Stimulated activated naive CD8-positive, alpha-beta T cell treated with anti-CD3 and anti-CD28 coated beads, Interleukin-15, Interleukin-2, amounts not matched to agents 100 ng/mL and 50 ng/mL, for 24 hours (primary cell): ENCODE measurements around the gene TOE1.
A peak's percentile ranks its signal among the peaks of the same experiment; 100 is the strongest.
"Not testable (repeated sequence)": the region's sequence is repeated elsewhere in the genome, so short reads cannot be mapped to it uniquely, and the experiment has no call there.

ENCODE experiments used
- H3K27ac Mint-ChIP-seq: one replicate; pipeline ENCODE4 v1.8.0; 2021; ENCODE audit warnings: mild to moderate bottlenecking, mixed read lengths
- H3K27me3 Mint-ChIP-seq: one replicate; pipeline ENCODE4 v1.8.0; 2021; ENCODE audit warnings: mixed read lengths
- H3K36me3 Mint-ChIP-seq: one replicate; pipeline ENCODE4 v1.8.0; 2021; ENCODE audit warnings: low read depth, mixed read lengths
- H3K4me1 Mint-ChIP-seq: one replicate; pipeline ENCODE4 v1.8.0; 2021; ENCODE audit warnings: low read depth, mixed read lengths
- H3K4me3 Mint-ChIP-seq: one replicate; pipeline ENCODE4 v1.8.0; 2021; ENCODE audit warnings: mild to moderate bottlenecking, mixed read lengths
- H3K9me3 Mint-ChIP-seq: one replicate; pipeline ENCODE4 v1.8.0; 2021; ENCODE audit warnings: mixed read lengths

TOE1 gene

DNA sequence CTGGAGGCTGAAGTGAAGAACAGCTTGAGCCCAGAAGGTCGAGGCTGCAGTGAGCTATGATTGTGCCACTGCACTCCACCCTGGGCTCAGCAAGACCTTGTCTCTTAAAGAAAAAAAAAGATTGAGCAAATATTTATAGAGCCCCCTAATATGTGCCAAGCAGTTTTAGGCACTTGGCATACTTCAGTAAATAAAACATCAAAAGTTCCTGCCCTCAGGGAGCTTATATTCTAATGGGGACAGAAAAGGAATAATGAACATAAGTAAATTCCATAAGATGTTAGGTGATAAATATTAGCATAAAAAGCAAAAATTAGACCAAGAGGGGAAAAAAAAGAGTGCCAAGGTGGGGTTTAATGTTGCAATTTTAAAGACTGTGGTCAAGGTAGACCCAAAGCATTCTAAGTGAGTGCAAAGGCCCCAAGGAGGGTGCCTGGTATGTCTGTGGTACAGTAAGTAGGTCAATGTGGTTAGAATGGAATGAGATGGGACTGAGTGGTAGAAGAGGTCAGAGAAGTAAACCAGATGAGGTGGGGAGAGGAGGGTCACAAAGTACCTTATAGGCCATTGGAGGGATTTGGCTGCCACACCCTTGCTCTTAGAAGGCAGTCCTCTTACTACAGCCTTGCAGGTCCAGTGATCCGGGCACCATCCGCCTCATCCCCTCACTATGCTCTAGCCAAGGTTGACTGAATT, 2.2 kb upstream of the TOE1 start:
- H3K36me3 Mint-ChIP-seq: peaks cover 61% of the 10 kb centered on the region
- H3K4me1 Mint-ChIP-seq: peaks cover 53% of the 10 kb centered on the region
- H3K4me3 Mint-ChIP-seq: peak overlapping the region; percentile 99
- H3K9me3 Mint-ChIP-seq: no peaks in the 10 kb centered on the region
- H3K27ac Mint-ChIP-seq: peak overlapping the region; percentile 100
- H3K27me3 Mint-ChIP-seq: no peaks in the 10 kb centered on the region

DNA sequence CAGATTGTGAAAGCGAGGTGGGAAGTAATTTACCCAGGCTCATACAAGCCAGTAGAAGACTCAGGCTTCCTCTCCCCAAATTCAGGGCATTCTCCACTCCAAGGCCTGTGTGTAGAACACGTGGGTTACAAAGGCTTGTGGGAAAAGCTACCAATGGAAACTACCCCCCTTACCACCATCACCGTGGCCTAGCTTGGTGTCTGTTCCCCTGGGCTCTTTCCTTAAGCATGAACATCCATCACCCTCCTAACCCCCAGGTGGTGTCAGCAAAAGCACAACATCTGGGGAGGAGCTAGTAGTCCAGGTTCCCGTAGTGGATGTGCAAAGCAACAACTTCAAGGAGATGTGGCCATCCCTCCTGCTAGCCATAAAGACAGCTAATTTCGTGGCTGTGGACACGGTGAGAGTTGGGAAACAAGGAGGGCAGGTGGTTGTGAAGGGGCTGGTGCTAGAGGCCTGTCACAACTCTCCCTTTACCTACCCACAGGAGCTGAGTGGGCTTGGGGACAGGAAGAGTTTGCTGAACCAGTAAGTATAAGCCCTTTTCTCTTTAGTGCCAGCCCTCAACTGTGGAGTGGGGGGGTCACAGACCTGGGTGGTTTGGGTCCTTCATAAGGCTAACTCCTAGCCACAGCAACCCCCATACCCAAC, 971 bp downstream of the TOE1 start:
- Mint-ChIP-seq H3K36me3 (peaks cover 75% of the 10 kb centered on the region), H3K27ac (peak overlapping the region; percentile 100), H3K4me1 (peaks cover 46% of the 10 kb centered on the region), H3K27me3 (no peaks in the 10 kb centered on the region), H3K4me3 (peak overlapping the region; percentile 99), H3K9me3 (no peaks in the 10 kb centered on the region)

DNA sequence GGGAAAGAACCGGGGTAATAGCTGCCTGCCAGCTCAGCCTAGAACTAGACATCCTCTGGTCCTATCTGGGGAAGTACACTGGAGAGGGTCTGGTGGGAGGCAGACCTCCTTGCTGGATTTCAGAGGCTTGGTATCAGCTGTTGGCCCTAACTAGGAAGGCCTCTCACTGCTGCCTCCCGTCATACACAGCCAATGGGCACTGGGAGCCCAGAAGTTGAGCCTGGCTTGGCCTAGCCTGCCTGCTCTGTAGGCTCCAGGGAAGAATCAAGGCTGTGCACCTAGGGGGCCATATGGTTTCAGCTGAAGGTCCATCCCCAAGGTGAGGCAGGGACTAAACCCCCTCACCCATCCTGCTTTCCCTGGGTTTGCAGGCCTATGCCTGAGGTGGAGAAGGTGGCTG, 4.5 kb downstream of the TOE1 start:
- H3K9me3 Mint-ChIP-seq: no peaks in the 10 kb centered on the region

DNA sequence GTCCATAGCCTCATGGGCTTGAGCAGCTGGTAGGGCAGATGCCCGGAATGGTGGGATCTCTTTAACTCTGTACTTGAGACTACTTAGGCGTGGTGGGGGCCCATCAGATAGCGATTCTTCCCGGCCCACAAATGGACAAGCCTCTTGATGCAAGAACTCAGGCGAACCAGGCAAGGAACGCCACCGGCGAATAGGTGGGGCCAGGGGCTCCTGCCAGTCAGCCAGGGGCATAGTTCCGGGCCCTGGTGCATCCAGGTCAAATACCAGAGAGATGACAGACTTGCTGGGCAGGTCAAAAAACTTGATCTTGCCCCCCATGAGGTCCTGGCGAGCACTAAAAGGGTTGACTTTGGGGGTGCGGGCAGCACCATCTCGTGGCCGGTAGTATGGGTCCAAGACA, 5.0 kb downstream of the TOE1 start:
- H3K4me1 Mint-ChIP-seq: peaks cover 28% of the 10 kb centered on the region
- H3K36me3 Mint-ChIP-seq: peaks cover 63% of the 10 kb centered on the region
- H3K27ac Mint-ChIP-seq: no peak overlapping the region
- H3K27me3 Mint-ChIP-seq: no peaks in the 10 kb centered on the region
- H3K9me3 Mint-ChIP-seq: no peaks in the 10 kb centered on the region
- H3K4me3 Mint-ChIP-seq: no peak overlapping the region

More for the DNA sequence above, 4.5 kb downstream of the TOE1 start:
- Mint-ChIP-seq H3K27ac (no peak overlapping the region), H3K36me3 (peaks cover 66% of the 10 kb centered on the region), H3K4me3 (no peak overlapping the region), H3K4me1 (peaks cover 31% of the 10 kb centered on the region), H3K27me3 (no peaks in the 10 kb centered on the region)

DNA sequence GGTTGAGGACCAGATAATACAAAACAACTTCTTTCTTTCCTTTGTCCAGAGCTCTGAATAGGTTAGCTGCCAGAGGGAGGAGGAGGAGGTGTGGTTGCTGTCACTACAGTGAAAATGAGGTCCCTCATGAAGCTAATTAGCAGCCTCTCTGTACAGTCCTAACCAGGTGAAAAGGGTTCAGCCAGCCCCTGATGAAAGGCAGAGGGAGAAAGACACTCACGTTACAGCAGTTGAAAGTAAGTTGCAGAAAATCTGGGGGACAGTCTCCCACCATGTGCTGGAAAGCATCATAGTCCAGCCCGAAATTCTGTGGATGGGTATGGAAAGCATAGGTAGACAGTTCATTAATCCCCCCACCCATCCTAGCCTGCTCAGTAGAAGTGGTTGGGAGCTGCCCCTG, 6.5 kb downstream of the TOE1 start:
- H3K4me3 Mint-ChIP-seq: no peak overlapping the region
- peaks cover 49% of the 10 kb centered on the region for H3K36me3 Mint-ChIP-seq

DNA sequence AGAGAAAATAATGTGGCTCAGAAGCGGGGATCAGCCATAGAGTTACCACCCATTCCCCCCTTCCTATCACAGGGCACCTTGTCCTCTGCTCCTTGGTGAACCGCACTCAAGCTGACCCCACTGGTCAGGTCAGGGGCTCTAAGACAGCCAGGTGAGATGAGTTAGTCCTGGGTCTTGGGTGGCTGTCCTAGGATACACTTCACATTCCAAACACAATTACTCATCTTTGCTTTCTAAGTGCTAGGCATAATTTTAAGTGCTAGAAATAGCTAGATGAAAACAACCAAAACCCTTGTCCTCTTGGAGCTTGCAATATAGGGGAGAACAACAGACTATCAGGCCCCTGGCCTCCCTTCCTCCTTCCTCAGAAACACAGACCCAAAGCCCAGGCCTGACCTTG, 8.1 kb downstream of the TOE1 start:
- Mint-ChIP-seq H3K27me3 (no peaks in the 10 kb centered on the region), H3K27ac (no peak overlapping the region), H3K4me3 (no peak overlapping the region), H3K4me1 (peaks cover 4% of the 10 kb centered on the region), H3K9me3 (no peaks in the 10 kb centered on the region), H3K36me3 (peaks cover 34% of the 10 kb centered on the region)

More for the DNA sequence above, 6.5 kb downstream of the TOE1 start:
- Mint-ChIP-seq H3K27me3 (no peaks in the 10 kb centered on the region), H3K27ac (no peak overlapping the region), H3K4me1 (peaks cover 16% of the 10 kb centered on the region), H3K9me3 (no peaks in the 10 kb centered on the region)

DNA sequence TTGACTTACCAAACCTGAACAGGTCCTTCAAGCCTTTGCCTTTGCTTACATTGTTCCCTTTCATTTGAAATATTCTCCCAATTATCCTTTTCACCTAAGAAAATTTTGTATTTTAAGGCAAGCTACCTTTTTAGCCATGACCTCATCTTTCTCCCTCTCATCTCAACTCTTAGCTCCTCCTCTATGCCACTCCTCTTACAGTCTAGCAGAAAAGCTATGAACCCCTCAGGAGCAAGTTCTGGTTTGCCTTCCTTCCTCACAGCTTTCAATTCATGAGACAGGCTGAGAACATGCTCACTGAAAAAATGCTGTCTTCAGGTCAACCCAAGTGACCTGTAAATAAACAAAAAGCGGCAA, 8.6 kb downstream of the TOE1 start:
- H3K36me3 Mint-ChIP-seq: peaks cover 28% of the 10 kb centered on the region
- H3K27ac Mint-ChIP-seq: no peak overlapping the region
- peaks cover 4% of the 10 kb centered on the region for H3K4me1 Mint-ChIP-seq
- no peak overlapping the region for H3K4me3 Mint-ChIP-seq
- H3K9me3 Mint-ChIP-seq: no peaks in the 10 kb centered on the region
- H3K27me3 Mint-ChIP-seq: no peaks in the 10 kb centered on the region

DNA sequence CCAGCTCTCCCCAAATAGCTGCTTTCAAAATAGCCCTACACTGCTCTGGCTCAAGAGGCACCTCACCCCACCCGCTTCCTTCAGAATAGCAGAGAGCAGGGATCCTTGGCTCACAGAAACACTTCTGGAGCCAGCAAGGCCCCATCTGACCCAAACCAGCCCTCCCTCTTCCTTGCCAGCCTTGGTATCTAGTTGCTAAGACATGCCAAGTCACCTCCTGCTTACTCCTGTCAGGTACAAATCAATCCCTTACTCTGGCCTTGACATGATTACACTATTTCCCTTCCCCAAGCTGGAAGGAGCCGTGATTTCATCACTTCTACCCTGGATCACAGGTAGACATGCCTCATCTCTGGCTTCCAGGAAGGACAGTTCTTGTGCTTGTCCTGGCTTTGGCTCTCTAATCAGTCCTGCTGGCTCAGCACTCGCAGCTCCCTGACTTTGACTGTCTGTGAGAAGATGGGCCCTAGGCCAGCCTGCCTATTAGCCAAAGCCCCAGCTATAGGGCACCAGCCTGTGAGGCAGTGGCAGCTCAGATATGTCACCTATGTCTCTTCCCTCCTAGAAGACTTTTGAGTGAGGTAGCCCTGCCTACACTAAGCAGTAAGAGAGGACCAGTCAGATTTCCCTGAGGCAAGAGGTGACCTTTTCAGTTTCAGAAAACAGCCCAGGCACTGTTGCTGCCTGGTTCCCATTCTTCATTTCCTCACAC, 9.2 kb downstream of the TOE1 start:
- peak overlapping the region; percentile 8 for H3K27ac Mint-ChIP-seq
- peaks cover 23% of the 10 kb centered on the region for H3K36me3 Mint-ChIP-seq
- no peak overlapping the region for H3K4me3 Mint-ChIP-seq
- no peaks in the 10 kb centered on the region for H3K9me3 Mint-ChIP-seq
- no peaks in the 10 kb centered on the region for H3K27me3 Mint-ChIP-seq
- H3K4me1 Mint-ChIP-seq: peaks cover 4% of the 10 kb centered on the region

DNA sequence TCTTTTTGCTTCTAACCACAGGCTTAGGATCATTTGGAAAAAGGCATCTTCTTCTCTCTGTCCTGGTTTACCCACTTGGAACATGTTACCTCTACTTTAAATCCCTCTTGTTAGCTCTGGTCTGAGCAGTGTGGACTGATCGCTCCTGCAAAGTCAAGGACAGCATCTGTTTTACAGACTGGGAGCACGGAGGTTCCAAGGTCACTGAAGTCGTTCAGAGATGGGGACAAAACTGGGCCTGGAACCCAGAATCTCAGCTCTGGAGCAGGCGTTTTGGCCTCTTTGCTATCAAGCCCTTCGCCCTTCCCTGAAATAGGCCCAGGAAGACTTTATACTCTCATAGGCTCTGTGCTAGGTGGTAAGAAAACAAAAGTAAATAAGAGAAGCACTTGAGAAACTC, 11.5 kb downstream of the TOE1 start:
- Mint-ChIP-seq H3K9me3 (no peaks in the 10 kb centered on the region), H3K36me3 (peaks cover 4% of the 10 kb centered on the region), H3K27me3 (no peaks in the 10 kb centered on the region), H3K4me3 (no peak overlapping the region), H3K4me1 (peaks cover 7% of the 10 kb centered on the region), H3K27ac (no peak overlapping the region)

DNA sequence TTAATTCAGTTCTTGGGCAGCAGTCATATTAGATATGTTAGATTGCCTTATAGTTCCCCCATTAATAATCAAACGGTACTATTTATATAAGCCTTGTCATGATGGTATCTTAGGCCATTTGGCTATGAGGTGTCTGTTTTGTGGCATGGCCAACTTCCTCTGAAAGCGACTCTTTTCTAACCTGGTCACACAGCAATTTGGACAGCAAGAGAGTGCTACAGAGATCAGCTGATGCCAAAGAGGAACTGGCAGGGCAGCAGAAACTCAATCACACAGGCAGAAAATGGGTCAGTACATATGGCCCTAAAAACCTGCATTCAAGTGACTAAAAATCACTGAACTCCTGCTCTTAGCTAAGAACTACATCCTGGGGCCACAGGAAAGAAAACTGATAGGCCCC, 13.7 kb downstream of the TOE1 start:
- no peak overlapping the region for H3K4me3 Mint-ChIP-seq
- H3K9me3 Mint-ChIP-seq: no peaks in the 10 kb centered on the region

DNA sequence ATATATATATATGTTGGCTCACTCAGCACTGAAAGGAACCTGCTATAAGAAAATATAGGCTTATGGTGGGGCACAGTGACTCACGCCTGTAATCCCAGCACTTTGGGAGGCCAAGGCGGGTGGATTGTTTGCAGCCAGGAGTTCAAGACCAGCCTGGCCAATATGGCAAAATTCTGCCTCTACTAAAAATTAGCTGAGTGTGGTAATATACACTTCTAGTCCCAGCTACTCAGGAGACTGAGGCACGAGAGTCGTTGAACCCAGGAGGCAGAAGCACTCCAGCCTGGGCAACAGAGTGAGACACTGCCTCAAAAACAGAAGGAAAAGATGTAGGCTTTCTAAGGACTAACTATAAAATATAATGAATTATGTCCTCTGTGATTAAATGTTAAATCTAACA, 14.9 kb downstream of the TOE1 start:
- Mint-ChIP-seq H3K4me3 (no peak overlapping the region), H3K36me3 (no peaks in the 10 kb centered on the region), H3K27me3 (no peaks in the 10 kb centered on the region), H3K9me3 (no peaks in the 10 kb centered on the region), H3K4me1 (peaks cover 4% of the 10 kb centered on the region), H3K27ac (no peak overlapping the region)

More for the DNA sequence above, 13.7 kb downstream of the TOE1 start:
- H3K27me3 Mint-ChIP-seq: no peaks in the 10 kb centered on the region
- no peak overlapping the region for H3K27ac Mint-ChIP-seq
- H3K4me1 Mint-ChIP-seq: peaks cover 7% of the 10 kb centered on the region
- H3K36me3 Mint-ChIP-seq: no peaks in the 10 kb centered on the region

DNA sequence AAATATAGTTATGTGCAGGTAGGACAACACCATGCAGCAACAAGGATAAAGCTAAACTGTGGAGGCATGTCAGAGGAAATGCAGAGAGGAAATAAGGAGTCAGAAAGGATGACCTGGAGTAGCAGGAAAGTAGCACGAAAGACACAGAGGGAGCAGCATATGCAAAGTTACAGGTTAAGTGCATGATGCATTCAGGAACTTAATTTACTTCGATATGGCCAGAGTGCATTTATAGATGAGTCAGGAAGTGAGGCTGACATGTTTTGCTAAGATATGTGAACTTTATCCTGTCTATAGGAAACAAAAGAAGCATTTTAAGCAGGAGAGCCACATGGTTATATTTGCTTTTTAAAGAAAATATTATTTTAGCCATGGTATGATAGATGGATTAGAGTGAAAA, 15.7 kb downstream of the TOE1 start:
- no peaks in the 10 kb centered on the region for H3K9me3 Mint-ChIP-seq
- no peak overlapping the region for H3K4me3 Mint-ChIP-seq
- no peaks in the 10 kb centered on the region for H3K27me3 Mint-ChIP-seq
- no peaks in the 10 kb centered on the region for H3K36me3 Mint-ChIP-seq
- H3K27ac Mint-ChIP-seq: no peak overlapping the region
- H3K4me1 Mint-ChIP-seq: peaks cover 7% of the 10 kb centered on the region

DNA sequence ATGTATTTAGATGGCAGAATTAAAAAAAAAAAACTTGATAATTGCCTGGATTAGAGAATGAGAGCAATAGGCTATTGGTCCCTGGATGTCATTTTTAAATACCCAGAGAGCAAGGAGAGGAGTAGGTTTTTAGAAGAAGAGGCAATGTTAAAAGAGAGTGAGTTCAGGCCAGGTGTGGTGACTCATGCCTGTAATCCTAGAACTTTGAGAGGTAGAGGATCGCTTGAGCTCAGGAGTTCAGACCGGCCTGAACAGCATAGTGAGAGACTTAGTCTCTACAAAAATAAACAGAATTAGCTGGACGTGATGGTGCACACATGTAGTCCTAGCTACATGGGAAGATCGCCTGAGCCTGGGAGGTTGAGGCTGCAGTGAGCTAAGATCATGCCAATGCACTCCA, 16.2 kb downstream of the TOE1 start:
- Mint-ChIP-seq H3K27ac (no peak overlapping the region), H3K9me3 (no peaks in the 10 kb centered on the region), H3K27me3 (no peaks in the 10 kb centered on the region), H3K4me1 (peaks cover 7% of the 10 kb centered on the region), H3K36me3 (no peaks in the 10 kb centered on the region), H3K4me3 (no peak overlapping the region)

DNA sequence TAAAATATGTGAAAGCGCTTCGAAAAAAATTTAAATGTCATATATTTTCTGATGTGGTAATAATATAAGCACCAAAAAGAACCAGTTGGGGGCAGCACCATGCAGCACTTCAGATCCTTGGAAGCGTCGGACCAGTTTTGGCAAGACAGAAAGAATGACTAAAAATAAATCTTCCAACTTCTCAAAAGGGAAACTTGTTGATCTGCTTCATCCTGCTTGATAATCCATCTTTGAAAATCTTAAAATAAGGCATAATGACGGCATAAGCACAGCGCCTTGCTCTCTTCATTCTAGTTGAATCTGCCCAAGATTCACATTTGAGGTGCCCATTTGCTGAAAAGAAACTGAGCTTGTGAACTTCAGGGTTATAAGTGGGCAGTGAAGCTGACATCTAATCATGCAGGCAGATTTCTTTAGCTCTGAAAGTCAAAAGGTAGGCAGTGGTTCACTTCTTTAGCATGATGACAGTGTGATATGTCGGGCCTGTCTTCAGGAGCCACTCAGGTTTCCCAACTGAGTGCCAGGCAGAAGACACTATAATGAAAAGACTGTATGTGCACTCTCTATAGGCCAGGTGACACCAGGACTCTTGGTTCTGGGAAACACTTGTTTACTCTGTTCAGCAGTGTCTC, 20.0 kb downstream of the TOE1 start:
- H3K4me3 Mint-ChIP-seq: no peak overlapping the region
- no peak overlapping the region for H3K27ac Mint-ChIP-seq
- H3K9me3 Mint-ChIP-seq: no peaks in the 10 kb centered on the region
- H3K27me3 Mint-ChIP-seq: no peaks in the 10 kb centered on the region
- H3K4me1 Mint-ChIP-seq: peaks cover 7% of the 10 kb centered on the region
- no peaks in the 10 kb centered on the region for H3K36me3 Mint-ChIP-seq

DNA sequence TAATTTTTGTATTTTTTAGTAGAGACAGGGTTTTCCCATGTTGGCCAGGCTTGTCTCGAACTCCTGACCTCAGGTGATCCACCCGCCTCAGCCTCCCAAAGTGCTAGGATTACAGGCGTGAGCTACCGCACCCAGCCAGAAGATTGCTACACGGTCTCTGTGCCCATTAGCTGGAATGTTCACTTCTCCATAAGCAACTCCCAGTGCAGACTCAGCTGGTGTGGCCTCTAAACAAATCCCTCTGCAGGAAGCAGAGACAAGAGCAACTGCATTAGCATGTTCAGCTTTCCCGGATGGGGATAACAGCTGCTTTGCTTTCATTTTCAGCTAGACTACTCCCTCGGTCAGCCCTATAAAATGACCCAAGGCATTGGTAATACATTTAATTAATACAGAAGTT, 21.0 kb downstream of the TOE1 start:
- not testable (repeated sequence) for H3K4me3 Mint-ChIP-seq

More for the DNA sequence above, 21.0 kb downstream of the TOE1 start:
- not testable (repeated sequence) for H3K27me3 Mint-ChIP-seq, H3K9me3 Mint-ChIP-seq, H3K4me1 Mint-ChIP-seq, H3K27ac Mint-ChIP-seq, H3K36me3 Mint-ChIP-seq
